PC-3 (cell line): ENCODE data around the gene CAMTA1.

Experiments used
- CTCF ChIP-seq: fragments of 300-600 bp; sonication (generic); conservative IDR thresholded peaks from 2 replicates; pipeline ENCODE4 v1.5.1; 2017; ENCODE audit warnings: antibody characterized with exemption, low read depth, mild to moderate bottlenecking, low read length
- EZH2 ChIP-seq: fragments of 300-600 bp; sonication (generic); IDR thresholded peaks from one replicate; pipeline ENCODE4 v1.6.1; 2017; ENCODE audit warnings: antibody characterized with exemption, mild to moderate bottlenecking, low read length; ENCODE audit not compliant: unreplicated experiment
- EZH2phosphoT487 ChIP-seq: fragments of 300-600 bp; sonication (generic); IDR thresholded peaks from 2 replicates; pipeline ENCODE4 v1.6.1; 2018; ENCODE audit warnings: mild to moderate bottlenecking, antibody characterized with exemption, low read length, borderline replicate concordance

- no peak for TF ChIP-seq EZH2
- no peak for TF ChIP-seq CTCF
- TF ChIP-seq EZH2phosphoT487 = no peak
These were observed 846.9 kb downstream of the CAMTA1 start for GRCh38 chr1:7632176-7632575.
